ENCODE measurements around the gene PATJ.

The PATJ gene

DNA sequence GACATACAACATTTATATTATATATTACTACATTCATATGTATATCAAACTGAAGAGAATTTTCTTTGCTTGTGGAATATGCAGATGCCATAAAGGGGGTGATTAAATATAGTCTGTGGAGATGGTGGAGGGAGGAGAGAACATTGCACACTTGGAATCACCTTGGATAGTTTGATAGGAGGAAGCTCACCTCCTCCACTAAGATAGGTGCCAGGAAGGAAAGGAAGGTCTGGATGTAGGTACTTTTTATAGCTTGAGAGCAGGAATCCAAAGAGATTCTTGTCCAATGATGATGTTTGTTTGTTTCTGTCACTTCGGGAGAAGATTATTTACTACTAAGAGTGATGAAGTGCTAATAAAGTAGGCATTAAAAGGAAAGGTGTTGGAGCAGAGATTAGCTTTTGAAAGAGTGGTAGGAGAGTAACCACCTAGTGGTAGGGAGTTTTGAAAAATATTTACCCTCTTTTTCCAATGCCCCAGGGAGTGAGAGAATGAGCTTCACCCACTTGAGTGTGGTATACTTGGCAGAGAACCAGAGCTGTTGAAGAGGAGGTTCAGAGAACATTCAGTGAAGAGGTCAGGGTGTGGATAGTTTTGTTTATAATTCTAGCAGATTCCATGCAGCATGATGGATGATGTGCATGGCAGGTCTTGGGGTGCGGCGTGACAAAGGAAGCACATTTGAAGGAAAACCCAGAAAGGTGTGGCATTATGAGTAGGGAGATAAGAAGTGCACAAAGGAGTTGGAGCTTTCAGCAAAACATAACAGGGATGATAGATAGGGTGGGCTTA lies 145.0 kb downstream of the PATJ start (continued):
- TF ChIP-seq, protein P1, sequence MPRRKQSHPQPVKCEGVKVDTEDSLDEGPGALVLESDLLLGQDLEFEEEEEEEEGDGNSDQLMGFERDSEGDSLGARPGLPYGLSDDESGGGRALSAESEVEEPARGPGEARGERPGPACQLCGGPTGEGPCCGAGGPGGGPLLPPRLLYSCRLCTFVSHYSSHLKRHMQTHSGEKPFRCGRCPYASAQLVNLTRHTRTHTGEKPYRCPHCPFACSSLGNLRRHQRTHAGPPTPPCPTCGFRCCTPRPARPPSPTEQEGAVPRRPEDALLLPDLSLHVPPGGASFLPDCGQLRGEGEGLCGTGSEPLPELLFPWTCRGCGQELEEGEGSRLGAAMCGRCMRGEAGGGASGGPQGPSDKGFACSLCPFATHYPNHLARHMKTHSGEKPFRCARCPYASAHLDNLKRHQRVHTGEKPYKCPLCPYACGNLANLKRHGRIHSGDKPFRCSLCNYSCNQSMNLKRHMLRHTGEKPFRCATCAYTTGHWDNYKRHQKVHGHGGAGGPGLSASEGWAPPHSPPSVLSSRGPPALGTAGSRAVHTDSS (tag by site-specific recombination; IDR thresholded peaks at IDR 0.05) = peak; percentile 59
- TF ChIP-seq ZNF221 (tag by site-specific recombination; IDR thresholded peaks at IDR 0.05; ENCODE audit: borderline replicate concordance) (no peak), BCL11B (tag by site-specific recombination; IDR thresholded peaks at IDR 0.05; ENCODE audit: low read depth) (no peak), ZFP69B (tag by site-specific recombination; IDR thresholded peaks at IDR 0.05) (peak; percentile 66), ZNF391 (tag by site-specific recombination; IDR thresholded peaks at IDR 0.05; ENCODE audit: borderline replicate concordance, low read depth) (peak; percentile 78; the same call in 1 of the 2 replicates), ZNF664 (tag by site-specific recombination; IDR thresholded peaks at IDR 0.05) (no peak), ZNF239 (tag by site-specific recombination; IDR thresholded peaks at IDR 0.05) (no peak), ZNF571 (tag by site-specific recombination; IDR thresholded peaks at IDR 0.05) (no peak), ZSCAN30 (tag by site-specific recombination; IDR thresholded peaks at IDR 0.05) (peak; percentile 59; the same call in 1 of the 2 replicates), HOXA7 (CRISPR knock-in tag; IDR thresholded peaks at IDR 0.05; ENCODE audit: borderline replicate concordance) (no peak), ZNF23 (tag by site-specific recombination; IDR thresholded peaks at IDR 0.05; ENCODE audit: borderline replicate concordance) (no peak), KLF7 (tag by site-specific recombination; IDR thresholded peaks at IDR 0.05; ENCODE audit: borderline replicate concordance) (peak; percentile 98; the same call in 1 of the 2 replicates), ZNF146 (tag by site-specific recombination; IDR thresholded peaks at IDR 0.05) (peak; percentile 47; the same call in 1 of the 2 replicates), ZNF223 (tag by site-specific recombination; IDR thresholded peaks at IDR 0.05) (no peak), ZNF157 (tag by site-specific recombination; IDR thresholded peaks at IDR 0.05) (no peak), ZNF133 (tag by site-specific recombination; IDR thresholded peaks at IDR 0.05) (no peak), ZNF555 (tag by site-specific recombination; conservative IDR thresholded peaks at IDR 0.05) (no peak), ZNF266 (tag by site-specific recombination; IDR thresholded peaks at IDR 0.05; ENCODE audit: low read depth) (no peak), SETDB1 (IDR thresholded peaks at IDR 0.05; ENCODE audit: insufficient read length, low read length) (no peak)
- TF ChIP-seq, protein P2, sequence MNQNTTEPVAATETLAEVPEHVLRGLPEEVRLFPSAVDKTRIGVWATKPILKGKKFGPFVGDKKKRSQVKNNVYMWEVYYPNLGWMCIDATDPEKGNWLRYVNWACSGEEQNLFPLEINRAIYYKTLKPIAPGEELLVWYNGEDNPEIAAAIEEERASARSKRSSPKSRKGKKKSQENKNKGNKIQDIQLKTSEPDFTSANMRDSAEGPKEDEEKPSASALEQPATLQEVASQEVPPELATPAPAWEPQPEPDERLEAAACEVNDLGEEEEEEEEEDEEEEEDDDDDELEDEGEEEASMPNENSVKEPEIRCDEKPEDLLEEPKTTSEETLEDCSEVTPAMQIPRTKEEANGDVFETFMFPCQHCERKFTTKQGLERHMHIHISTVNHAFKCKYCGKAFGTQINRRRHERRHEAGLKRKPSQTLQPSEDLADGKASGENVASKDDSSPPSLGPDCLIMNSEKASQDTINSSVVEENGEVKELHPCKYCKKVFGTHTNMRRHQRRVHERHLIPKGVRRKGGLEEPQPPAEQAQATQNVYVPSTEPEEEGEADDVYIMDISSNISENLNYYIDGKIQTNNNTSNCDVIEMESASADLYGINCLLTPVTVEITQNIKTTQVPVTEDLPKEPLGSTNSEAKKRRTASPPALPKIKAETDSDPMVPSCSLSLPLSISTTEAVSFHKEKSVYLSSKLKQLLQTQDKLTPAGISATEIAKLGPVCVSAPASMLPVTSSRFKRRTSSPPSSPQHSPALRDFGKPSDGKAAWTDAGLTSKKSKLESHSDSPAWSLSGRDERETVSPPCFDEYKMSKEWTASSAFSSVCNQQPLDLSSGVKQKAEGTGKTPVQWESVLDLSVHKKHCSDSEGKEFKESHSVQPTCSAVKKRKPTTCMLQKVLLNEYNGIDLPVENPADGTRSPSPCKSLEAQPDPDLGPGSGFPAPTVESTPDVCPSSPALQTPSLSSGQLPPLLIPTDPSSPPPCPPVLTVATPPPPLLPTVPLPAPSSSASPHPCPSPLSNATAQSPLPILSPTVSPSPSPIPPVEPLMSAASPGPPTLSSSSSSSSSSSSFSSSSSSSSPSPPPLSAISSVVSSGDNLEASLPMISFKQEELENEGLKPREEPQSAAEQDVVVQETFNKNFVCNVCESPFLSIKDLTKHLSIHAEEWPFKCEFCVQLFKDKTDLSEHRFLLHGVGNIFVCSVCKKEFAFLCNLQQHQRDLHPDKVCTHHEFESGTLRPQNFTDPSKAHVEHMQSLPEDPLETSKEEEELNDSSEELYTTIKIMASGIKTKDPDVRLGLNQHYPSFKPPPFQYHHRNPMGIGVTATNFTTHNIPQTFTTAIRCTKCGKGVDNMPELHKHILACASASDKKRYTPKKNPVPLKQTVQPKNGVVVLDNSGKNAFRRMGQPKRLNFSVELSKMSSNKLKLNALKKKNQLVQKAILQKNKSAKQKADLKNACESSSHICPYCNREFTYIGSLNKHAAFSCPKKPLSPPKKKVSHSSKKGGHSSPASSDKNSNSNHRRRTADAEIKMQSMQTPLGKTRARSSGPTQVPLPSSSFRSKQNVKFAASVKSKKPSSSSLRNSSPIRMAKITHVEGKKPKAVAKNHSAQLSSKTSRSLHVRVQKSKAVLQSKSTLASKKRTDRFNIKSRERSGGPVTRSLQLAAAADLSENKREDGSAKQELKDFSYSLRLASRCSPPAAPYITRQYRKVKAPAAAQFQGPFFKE (tag by site-specific recombination; IDR thresholded peaks at IDR 0.05; ENCODE audit: borderline replicate concordance) = no peak
- TF ChIP-seq, protein P3, sequence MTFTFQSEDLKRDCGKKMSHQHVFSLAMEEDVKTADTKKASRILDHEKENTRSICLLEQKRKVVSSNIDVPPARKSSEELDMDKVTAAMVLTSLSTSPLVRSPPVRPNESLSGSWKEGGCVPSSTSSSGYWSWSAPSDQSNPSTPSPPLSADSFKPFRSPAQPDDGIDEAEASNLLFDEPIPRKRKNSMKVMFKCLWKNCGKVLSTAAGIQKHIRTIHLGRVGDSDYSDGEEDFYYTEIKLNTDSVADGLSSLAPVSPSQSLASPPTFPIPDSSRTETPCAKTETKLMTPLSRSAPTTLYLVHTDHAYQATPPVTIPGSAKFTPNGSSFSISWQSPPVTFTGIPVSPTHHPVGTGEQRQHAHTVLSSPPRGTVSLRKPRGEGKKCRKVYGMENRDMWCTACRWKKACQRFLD (tag by site-specific recombination; IDR thresholded peaks at IDR 0.05) = no peak
- TF ChIP-seq, protein P4, sequence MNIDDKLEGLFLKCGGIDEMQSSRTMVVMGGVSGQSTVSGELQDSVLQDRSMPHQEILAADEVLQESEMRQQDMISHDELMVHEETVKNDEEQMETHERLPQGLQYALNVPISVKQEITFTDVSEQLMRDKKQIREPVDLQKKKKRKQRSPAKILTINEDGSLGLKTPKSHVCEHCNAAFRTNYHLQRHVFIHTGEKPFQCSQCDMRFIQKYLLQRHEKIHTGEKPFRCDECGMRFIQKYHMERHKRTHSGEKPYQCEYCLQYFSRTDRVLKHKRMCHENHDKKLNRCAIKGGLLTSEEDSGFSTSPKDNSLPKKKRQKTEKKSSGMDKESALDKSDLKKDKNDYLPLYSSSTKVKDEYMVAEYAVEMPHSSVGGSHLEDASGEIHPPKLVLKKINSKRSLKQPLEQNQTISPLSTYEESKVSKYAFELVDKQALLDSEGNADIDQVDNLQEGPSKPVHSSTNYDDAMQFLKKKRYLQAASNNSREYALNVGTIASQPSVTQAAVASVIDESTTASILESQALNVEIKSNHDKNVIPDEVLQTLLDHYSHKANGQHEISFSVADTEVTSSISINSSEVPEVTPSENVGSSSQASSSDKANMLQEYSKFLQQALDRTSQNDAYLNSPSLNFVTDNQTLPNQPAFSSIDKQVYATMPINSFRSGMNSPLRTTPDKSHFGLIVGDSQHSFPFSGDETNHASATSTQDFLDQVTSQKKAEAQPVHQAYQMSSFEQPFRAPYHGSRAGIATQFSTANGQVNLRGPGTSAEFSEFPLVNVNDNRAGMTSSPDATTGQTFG (tag by site-specific recombination; IDR thresholded peaks at IDR 0.05; ENCODE audit: borderline replicate concordance) = no peak
- TF ChIP-seq, protein P5, sequence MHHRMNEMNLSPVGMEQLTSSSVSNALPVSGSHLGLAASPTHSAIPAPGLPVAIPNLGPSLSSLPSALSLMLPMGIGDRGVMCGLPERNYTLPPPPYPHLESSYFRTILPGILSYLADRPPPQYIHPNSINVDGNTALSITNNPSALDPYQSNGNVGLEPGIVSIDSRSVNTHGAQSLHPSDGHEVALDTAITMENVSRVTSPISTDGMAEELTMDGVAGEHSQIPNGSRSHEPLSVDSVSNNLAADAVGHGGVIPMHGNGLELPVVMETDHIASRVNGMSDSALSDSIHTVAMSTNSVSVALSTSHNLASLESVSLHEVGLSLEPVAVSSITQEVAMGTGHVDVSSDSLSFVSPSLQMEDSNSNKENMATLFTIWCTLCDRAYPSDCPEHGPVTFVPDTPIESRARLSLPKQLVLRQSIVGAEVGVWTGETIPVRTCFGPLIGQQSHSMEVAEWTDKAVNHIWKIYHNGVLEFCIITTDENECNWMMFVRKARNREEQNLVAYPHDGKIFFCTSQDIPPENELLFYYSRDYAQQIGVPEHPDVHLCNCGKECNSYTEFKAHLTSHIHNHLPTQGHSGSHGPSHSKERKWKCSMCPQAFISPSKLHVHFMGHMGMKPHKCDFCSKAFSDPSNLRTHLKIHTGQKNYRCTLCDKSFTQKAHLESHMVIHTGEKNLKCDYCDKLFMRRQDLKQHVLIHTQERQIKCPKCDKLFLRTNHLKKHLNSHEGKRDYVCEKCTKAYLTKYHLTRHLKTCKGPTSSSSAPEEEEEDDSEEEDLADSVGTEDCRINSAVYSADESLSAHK (tag by site-specific recombination; IDR thresholded peaks at IDR 0.05) = peak; percentile 88
